Iris pigment epithelial cell (primary cell): ENCODE results near the gene KREMEN1.
A peak's percentile ranks its signal among the peaks of the same experiment; 100 is the strongest.

Experiments used
- DNase-seq: peaks from one replicate; pipeline ENCODE4 v3.0.0-alpha.2; 2011; ENCODE audit warnings: low read depth

KREMEN1 gene

DNA sequence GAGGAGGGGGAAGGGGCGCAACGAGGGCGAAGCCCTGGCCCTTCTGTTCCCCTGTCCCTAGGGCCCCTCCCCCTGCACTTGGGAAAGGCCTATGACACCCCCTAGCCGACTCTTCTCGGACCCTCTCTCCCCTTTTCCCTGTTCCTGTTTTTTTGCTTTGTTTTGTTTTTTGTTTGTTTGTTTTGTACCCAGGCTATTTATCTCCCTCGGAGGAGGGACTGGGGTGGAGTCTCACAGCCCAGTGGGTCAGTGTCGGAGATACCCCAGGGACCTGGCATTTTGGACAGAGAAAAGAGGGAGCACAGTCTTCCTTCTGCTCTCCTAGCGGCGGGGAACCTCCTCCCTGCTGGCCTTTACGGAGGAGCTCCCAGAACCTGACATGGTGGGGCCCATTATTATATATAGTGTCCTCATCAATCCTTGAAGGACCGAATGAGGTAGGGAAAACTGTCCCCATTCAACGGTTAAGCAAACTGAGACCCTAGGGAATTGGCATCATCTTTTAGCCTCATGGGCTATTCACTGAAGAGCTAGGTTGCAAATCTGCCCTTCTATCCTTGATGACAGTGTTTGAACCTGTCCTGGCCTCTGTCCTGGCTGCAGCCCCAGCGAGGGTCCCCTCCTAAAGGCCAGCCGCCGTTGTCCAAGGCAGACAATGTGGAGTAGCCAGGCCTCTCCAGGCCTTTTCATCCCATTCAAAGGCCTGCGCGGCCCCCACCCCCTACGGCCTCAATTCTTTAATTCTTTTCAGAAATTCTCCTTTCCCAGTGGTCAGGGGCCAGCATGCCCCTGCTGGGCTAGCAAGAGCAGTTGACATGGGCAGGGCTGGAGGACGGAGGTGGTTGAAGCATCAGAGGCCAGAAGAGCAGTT lies 133.8 kb downstream of the KREMEN1 start:
- no peak for DNase-seq

DNA sequence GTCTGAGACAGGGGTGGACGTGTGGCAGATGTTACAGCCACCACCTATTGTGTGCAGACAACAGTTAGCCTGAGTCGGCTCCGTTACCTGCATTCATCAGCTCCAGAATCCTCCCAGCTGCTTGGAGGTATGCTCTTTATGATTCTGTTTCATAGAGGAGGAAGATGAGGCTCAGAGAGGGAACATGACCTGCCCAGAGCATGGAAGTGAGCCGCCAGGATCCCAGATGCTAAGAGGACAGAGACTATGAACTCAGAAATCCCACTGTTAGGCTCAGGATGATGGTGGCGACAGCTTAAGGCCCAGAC lies 134.4 kb downstream of the KREMEN1 start:
- no peak for DNase-seq

DNA sequence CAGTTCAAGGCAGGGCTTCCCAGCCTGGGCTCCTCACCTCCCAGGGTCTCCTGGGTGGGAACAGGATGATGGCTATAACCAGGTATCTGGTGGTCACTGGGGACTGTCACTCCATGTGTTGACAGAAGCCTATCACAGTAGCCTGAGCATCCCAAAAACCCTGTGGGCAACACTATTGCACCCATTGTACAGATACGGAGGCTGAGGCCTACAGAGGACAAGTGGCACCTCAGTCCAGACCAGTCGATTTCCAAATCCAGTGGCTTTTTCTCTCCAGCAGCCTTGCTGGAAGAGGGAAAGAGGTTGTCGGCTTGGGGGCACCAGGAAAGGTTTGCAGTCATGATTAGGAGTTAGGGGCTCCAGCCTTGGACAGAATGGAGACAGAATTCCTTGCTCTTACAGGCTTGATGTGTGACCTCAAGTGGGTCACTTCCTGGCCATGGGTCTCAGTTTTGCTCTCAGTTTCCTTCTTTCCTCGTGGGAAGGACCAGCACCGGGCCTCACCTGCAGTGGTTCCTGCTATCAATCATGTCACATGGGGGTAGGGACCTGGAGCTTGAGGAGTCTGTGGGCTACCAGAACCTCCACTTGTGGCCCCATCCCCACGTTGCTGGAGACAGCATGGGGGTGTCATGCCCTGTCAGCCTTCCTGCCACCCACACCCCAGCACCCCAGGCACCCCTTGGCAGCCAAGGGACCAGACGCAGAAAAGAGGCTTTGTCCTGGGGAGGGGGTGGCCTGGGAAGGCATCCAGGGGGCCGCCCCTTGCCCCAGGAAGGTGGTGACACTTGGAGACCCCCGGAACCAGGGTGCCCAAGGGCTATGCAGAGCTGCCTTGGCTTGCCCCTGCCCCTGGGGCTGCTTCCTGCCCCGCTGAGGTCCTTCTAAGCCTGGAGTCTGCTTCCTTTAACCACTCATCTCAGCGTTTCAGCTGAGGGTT lies 135.0 kb downstream of the KREMEN1 start:
- no peak for DNase-seq

DNA sequence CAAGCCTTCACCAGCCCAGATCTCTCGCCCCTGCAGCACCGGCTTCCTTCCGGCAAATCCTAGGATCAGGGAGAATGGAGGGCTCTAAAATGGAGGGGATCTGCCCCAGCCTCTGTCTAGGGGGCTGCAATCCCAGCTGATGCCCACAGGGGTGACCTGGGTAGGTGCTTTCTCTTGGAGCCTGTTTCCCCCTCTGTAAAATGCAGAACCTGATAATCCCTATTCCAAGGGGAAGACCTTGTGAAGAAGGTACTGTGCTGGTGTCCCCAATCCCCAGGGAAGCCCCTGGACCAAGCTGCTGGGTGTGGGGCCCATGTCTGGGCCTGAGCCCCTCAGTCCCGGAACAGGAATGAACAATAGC lies 135.6 kb downstream of the KREMEN1 start:
- DNase-seq, result no peak

DNA sequence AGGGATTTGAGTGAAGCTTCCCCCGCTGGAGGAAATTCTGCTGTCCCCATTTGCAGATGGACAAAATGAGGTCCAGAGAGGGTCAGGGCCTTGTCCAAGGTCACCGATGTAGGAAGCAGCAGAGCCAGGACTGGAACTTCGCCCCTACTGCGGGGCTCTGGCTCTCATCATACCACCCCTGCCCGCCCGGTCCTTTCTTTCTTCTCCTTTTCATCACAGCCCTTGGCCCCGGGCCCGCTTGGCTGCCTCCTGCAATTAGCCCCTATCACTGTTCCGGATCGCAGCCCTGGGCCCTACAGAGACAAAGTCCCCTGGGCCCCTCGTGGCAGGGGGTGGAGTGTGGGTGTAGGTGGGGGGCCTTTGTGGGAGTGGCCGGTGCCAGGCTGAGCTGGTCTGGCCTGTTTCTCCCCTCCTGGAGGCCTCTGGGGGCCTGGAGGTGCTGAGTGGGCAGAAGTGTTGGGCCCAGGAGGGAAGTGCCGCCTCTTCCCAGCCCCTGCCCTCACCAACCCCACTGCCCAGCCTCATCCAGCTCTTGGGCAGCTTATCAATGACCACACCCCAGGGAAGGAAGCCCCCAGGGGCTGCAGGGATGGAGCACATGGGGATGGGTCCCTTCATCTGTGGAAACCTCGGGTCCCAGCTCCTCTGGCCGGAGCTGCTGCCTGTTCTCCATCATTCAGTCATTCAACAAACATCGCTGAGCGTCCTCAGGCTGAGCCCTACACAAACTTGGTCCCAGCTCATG lies 136.2 kb downstream of the KREMEN1 start:
- DNase-seq, result no peak

DNA sequence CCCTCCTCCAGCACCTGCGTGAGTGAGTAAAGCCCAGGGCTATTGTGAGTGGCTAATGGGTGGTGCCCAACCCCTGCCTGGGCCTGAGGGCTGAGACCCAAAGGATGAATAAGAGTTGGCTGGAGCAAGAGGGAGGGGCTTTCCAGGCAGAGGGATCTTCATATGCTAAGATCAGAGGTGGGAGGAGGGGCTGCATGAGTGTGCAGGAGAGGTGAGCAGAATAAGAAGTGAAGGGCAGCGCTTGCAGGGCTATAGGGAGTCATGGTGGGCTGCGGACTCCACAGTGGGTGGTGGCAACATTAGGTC lies 136.7 kb downstream of the KREMEN1 start:
- DNase-seq, result no peak

DNA sequence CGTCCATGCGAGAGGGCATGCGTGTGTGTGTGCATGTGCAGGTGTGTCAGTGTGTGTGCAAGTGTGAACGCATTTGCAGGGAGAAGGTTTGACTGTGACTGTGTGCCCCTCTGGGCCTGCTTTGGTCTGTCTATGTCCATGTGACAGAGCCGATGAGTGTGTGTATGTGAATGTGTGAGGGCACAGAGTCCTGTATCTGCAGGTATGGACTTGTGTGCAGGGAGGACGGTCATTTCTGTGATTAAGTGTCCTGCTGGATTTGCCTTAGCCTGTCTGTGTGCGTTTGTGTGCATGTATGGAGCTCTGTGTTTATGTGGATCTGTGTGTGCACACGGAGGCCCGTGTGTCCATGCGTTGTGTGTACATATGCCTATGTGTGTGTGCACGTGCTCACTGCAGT lies 138.2 kb downstream of the KREMEN1 start:
- no peak for DNase-seq

DNA sequence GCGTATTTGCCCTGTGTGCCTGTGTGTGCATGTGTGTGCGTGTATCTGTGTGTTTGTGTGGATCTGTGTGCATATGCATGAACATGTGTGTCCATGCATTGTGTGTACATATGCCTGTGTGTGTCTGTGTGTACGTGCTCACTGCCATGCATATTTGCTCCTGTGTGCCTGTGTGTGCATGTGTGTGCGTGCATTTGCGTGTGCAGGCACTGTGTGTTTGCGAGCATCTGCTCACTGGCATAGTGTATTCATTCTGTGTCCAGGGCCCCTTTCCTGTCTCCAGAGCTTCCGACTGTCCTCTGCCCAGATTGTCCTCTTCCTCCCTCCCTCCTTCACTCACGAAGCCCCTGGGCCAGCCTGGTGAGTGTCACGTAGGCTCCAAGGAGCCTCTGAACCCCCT lies 138.6 kb downstream of the KREMEN1 start:
- no peak for DNase-seq

DNA sequence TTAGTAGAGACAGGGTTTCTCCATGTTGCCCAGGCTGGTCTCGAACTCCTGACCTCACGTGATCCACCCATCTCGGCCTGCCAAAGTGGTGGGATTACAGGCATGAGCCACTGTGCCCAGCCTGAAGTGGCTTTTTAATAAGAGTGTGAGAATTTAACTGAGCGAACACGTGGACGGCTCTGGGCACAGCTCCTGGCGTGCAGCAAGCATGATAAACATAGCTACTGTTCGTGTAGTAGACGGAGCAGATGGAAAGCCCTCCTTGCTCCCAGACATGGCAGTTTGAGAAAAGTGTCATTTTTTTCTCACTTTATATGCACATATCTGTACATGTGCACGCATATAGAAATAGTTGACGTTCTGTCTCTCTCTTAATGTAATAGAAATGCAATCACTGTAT lies 139.9 kb downstream of the KREMEN1 start:
- DNase-seq, result no peak

DNA sequence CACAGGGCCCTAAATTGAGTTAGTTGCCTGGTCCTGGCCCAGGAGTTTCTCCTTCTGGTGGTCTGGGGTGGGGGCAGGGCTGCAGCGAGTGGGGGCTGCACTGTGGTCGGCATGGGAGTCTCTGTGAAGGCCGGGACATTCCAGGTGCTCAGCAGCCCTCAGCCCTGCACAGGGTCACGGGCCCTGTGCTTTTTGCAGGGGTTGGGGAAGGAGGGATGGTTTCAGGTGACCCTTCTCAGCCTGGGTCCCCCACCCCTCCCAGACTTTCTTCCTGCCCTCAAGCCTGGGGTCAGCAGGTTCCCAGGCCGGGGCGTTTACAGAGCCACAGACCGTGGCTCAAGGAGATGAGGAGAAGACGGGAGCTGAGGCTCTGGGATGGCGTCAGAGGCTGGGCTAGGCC lies 140.7 kb downstream of the KREMEN1 start:
- DNase-seq, result no peak

DNA sequence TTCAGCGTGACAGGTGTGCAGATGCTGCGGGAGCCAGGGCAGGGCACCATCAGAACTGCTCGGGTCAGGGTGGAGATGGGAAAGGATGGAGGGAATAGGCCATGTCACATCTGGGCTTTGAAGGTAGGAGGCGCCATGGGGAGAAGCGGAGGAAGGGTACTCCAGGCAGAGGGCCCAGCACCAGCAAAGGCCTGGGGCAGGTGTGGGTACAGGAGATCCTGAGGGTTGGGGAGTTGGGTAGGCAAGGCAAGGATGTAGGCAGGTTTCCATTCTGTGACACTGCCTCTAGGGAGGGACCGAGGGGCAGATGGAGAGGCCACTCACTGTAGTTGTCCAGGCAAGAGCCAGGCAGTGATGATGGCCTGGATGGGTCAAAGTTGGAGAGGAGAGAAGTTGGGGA lies 141.4 kb downstream of the KREMEN1 start:
- DNase-seq, result no peak

DNA sequence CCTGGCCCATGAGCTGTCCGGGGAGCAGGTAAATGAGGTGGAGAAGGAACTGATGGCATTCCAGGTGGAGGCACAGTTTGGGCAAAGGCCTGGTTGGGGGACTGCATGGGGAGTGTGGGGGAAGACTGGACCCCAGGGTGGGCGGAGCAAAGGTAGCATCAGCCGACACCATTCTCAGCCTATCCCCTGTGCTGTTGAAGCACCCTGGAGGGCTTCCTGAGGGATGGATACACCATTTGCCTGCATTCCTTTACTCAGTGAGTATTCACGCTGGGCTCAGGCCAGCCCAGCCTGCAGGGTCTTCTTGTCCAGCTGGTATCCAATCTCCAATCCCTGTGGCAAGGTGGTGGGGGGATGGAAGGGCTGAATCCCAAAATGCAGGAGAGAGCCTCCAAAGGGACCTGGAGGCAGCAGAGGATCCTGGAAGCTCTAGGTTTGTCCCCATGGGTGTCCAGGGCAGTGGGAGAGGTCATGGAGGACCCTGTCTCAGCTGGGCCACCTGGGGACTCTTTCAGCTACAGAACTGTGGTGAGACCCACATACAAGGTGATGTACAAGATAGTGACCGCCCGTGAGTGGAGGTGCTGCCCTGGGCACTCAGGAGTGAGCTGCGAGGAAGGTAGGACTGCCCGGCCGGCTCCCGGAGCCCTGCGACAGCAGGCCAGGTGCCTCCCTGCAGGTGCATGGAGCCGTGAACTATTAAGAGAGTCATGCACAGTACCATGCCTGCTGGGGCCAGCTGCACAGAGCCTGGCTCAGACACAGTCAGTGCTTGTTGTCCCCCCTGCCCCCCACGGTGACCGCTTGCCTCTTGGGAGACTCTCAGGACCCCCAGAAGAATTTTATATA lies 142.4 kb downstream of the KREMEN1 start:
- no peak for DNase-seq

DNA sequence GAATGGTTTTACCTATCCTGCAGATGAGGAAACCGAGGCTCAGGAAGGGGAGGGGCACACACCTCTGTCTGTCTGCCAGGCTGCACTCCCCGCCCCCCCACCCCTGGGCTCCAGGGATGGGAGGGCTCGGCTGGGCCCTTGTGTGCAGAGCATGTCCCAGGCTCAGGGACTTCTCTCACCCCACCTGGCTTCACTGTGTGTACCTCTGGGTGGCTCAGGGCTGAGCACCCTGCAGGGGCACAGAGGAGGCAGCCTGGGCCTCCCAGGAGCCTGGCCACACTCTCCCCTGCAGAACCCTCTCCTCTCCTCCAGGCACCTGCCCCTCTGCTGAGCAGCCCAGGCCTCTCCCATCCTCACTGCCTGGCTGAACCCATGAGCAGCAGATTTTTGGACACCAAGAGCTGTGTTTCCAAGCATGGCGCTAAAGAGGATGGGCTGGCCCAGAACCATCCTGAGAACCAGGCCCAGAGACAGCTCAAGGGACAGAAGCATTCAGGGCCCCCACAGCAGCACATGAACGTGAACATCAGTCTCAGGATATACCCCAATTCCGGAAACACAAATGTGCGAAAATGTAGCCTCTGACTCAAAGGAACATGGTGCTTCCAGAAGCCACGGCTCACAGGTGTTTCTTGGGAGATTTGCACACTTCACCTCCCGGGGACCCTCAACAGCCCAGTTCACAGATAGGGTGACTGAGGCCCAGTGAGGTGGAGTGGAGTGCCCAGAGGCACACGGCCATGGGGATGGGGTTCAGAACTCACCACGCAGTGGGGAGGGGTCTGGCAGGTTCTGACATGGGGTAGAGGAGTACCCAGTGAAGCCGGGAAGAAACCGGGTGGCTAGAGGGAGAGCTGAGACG lies 143.4 kb downstream of the KREMEN1 start:
- no peak for DNase-seq

DNA sequence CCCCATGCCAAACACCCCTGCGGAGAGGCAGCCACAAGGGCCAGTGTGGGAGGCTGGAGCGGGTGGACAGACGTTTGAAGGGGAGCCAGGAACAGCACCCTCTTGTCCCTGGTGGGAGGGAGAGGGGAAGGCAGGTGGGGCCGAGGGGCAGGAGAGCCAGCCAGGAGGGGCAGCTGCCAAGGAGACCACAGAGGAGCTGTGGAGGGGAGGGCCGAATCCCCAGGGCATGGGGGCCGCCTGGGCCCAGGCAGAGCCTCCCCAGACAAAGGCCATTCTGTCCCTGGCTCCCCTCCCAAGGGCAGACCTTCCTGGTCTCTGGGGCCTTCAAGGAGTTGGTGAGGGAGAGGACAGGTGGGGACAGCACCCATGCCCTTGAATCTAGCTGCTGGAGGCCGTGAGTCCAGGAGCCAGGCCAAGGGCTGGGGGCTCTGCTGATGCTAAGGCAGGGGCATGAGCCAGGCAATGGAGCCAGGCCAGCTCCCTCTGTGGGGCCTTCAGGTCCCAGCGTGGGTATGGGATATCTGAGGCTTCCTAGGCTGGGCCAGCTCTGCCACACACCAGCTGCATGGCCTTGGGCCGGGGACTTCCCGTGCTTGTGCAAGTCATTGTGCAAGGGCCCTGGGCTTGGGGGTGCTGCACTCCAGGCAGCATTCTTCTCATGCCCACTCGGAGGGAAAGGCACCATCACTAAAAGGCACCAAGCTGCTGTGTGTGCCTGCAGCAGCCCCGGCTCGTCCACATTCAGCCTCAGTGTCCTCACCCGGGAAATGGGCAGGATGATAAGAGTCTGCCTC lies 144.2 kb downstream of the KREMEN1 start:
- DNase-seq, result peak; percentile 82
